ENCODE results near the gene CD320. TPM values are rescaled to one million over a fixed set of nuclear protein-coding genes. Genes with fewer than 3 reads are reported as not detected.

Gene CD320
- total and polyA plus RNA-seq, 2 of the 8 experiments (the other 6 are each of a cell fraction or from before 2014, with no cell fraction given), result 80.4 to 157 TPM

GRCh38 chr19:8319807-8320520, 11.8 kb upstream of the CD320 start:
- Histone ChIP-seq H2BK15ac (ENCODE audit: low read length) (no peak overlapping the region), H3K4me2 (ENCODE audit: insufficient read depth in 1 of 2, low read depth in 2 of 2, low read length in 2 of 2) (peak overlapping the region; percentile 84 to 95), H4K8ac (ENCODE audit: extremely low read depth, insufficient read depth, low read length) (no peak overlapping the region), H2BK12ac (ENCODE audit: low read depth, low read length) (no peak overlapping the region; the same call in 1 of the 2 replicates), H3K4ac (replicated peaks; ENCODE audit: insufficient read length, low read depth, low read length) (no peak overlapping the region), H2AFZ (ENCODE audit: low read length) (no peak overlapping the region), H3K9ac (replicated peaks in 1 of 4; ENCODE audit: extremely low read depth in 1 of 4, low read depth in 3 of 4, low read length in 3 of 4) (peak overlapping the region in 3 of 4 experiments; percentile 93 to 95 (median 95); a peak in 6 of 7 replicates), H3K14ac (ENCODE audit: insufficient read length) (no peak overlapping the region), H3K27ac (ENCODE audit: low read depth, low read length) (no peak overlapping the region), H3K56ac (replicated peaks; ENCODE audit: insufficient read length, low read depth, low read length) (no peak overlapping the region), H3K23ac (ENCODE audit: insufficient read length) (no peak overlapping the region), H2BK20ac (ENCODE audit: low read length) (no peak overlapping the region), H4K20me1 (replicated peaks in 1 of 2; ENCODE audit: control insufficient read depth in 1 of 2, insufficient read depth in 2 of 2, low read length in 2 of 2) (peaks cover 5 to 15% of the 10 kb centered on the region in 2 experiments), H3K18ac (ENCODE audit: extremely low read depth, low read length) (no peak overlapping the region), H2BK5ac (ENCODE audit: low read depth, low read length) (peak overlapping the region; percentile 95; the same call in 1 of the 2 replicates), H2AK5ac (ENCODE audit: low read depth, low read length) (peak overlapping the region; percentile 40; the same call in 1 of the 2 replicates), H3K79me1 (ENCODE audit: low read depth, low read length) (peaks cover 10% of the 10 kb centered on the region; the same call in 1 of the 2 replicates), H4K91ac (replicated peaks; ENCODE audit: insufficient read length, low read length) (no peak overlapping the region), H3K79me2 (ENCODE audit: control insufficient read depth in 1 of 2, insufficient read depth in 2 of 2, low read length in 2 of 2) (peaks cover 0 to 33% of the 10 kb centered on the region in 2 experiments; a peak in 2 of 4 replicates), H2BK120ac (replicated peaks; ENCODE audit: low read depth, low read length) (no peak overlapping the region), H3K36me3 (ENCODE audit: control insufficient read depth in 2 of 4, insufficient read depth in 4 of 4, low read length in 3 of 4) (peaks cover 15 to 31% (median 23%) of the 10 kb centered on the region in 4 experiments), H3K4me1 (replicated peaks in 1 of 4; ENCODE audit: control insufficient read depth in 3 of 4, insufficient read depth in 4 of 4, low read length in 3 of 4) (peaks cover 0 to 17% (median 9%) of the 10 kb centered on the region in 4 experiments; a peak in 6 of 7 replicates), H3K4me3 (ENCODE audit: extremely low read depth in 1 of 4, insufficient read depth in 2 of 4, low read depth in 3 of 4, low read length in 4 of 4) (peak overlapping the region; percentile 90 to 98 (median 97)), H3K9me3 (ENCODE audit: insufficient read depth in 2 of 2, low read depth in 1 of 2, low read length in 1 of 2) (no peaks in the 10 kb centered on the region), H3K23me2 (ENCODE audit: low read depth, low read length) (peaks cover 16% of the 10 kb centered on the region), H4K5ac (ENCODE audit: insufficient read length, low read depth, low read length) (no peak overlapping the region), H3K27me3 (replicated peaks in 1 of 4; ENCODE audit: control insufficient read depth in 3 of 4, extremely low read depth in 1 of 4, insufficient read depth in 3 of 4, low read length in 3 of 4) (no peaks in the 10 kb centered on the region)
- DNase-seq (ENCODE audit: low read depth in 1 of 2, low spot score in 2 of 2) (no peak), FAIRE-seq (no peak)
- ChIA-PET CTCF (ENCODE audit: partially characterized antibody) (interaction anchor here (0.6 to 5.2 kb wide), 8 partner anchors 9 to 259 kb away, joined by 3 to 32 read pairs (median 5); no protein-coding TSS in a partner anchor), POLR2A (ENCODE audit: partially characterized antibody) (interaction anchor here (1.0 to 27.1 kb wide), 10 partner anchors 6 to 399 kb away, joined by 3 to 583 read pairs (median 4); partner anchors contain the start of genes CD320, NDUFA7, RAB11B and RPS28)
- 81% methylated on average over 19 of the region's 19 CpGs; no CpG with 5 or more reads in 1 of the 2 experiments for WGBS, 2 experiments (ENCODE audit: extremely low coverage in 1 of 2, insufficient coverage in 1 of 2, insufficient read length in 1 of 2, insufficient replicate concordance in 2 of 2, low coverage in 1 of 2, low lambda C conversion rate in 2 of 2, missing lambda C conversion rate in 1 of 2)
- TF ChIP-seq TEAD4 (IDR thresholded peaks at IDR 0.05; ENCODE audit: low read depth, low read length), result peak; percentile 55; the same call in 1 of the 2 replicates
- TF ChIP-seq, protein P1, sequence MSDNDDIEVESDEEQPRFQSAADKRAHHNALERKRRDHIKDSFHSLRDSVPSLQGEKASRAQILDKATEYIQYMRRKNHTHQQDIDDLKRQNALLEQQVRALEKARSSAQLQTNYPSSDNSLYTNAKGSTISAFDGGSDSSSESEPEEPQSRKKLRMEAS (IDR thresholded peaks at IDR 0.05), result no peak

Data from H1 (cell line).